Right cardiac atrium (tissue), 5 donors: Measurements from ENCODE around the gene SPDEF. TPM values are rescaled to one million over a fixed set of nuclear protein-coding genes. Genes with fewer than 3 reads are reported as not detected.

ENCODE experiments used
- ATAC-seq, 2 donors: fragments of 200-7000 bp; cut with Tn5 transposase; one replicate each; pipeline versions ENCODE4 v1.8.0 to v1.9.1; 2020; ENCODE audit warnings: moderate library complexity in 2 of 2, mild to moderate bottlenecking in 1 of 2
- DNase-seq, 3 donors: peaks; one replicate each; pipeline ENCODE4 v3.0.0-alpha.2; 2020
- H3K27ac ChIP-seq: one replicate; pipeline ENCODE4 v1.5.1; 2013; ENCODE audit warnings: mild to moderate bottlenecking, low read length, control low read depth, moderate library complexity
- H3K27me3 ChIP-seq: one replicate; pipeline ENCODE4 v1.6.1; 2013; ENCODE audit not compliant: control insufficient read depth, insufficient read depth
- H3K4me1 ChIP-seq: one replicate; pipeline ENCODE4 v1.6.1; 2013; ENCODE audit warnings: low read length; ENCODE audit not compliant: control insufficient read depth, insufficient read depth
- H3K4me3 ChIP-seq: one replicate; pipeline ENCODE4 v1.5.1; 2013; ENCODE audit warnings: low read length, control low read depth
- H3K9me3 ChIP-seq: one replicate; pipeline ENCODE4 v1.6.1; 2013; ENCODE audit warnings: low read length; ENCODE audit not compliant: control insufficient read depth
- WGBS: extraction: QIAGEN DNeasy Blood & Tissue Kit; methylation state at CpG from one replicate; pipeline ENCODE4 v1.1.7; 2013; 5-methylcytosine and 5-hydroxymethylcytosine counted together
- intact Hi-C, 4 donors: fragments of 100-400 bp; cut with DNase I; formaldehyde crosslinking; loops; one replicate each; pipeline versions ENCODE4 v1.11.0 to v1.14.0; 2022 to 2023
- long read RNA-seq, 4 donors: library from polyadenylated mRNA; unstranded; transcript quantifications; one replicate each; pipeline ENCODE4 v2.0.0, GENCODE V29; 2020 to 2021
- polyA plus RNA-seq: library from polyadenylated mRNA; stranded (reverse); fragments of 200-250 nt; gene quantifications from one replicate; pipeline ENCODE4 v1.2.3, GENCODE V29; 2013
- total RNA-seq, 4 donors: library from RNA; stranded (reverse); fragmentation: NEBNext Ultra II Directional; extraction: Animal tissue kit (Norgen Biotek cat#: 25700); gene quantifications; one replicate each; pipeline ENCODE4 v1.2.1, GENCODE V29; 2021
- donor health status: healthy with polysubstance abuse.
- donor health status: DM: no; HTN: yes; CAD: no.
- donor health status: DM: no; HTN: no; CAD: no.
- donor health status: DM: no; HTN: yes; CAD: no; lungs with severe emphysema.
- donor health status: DM: yes; HTN: yes; CAD: no.

SPDEF gene
- total RNA-seq (under 1 TPM in 2 of 4 donors, not detected in 2; 0.11 to 0.17 TPM), polyA plus RNA-seq (0.14 TPM)
- long read RNA-seq, donor 1 = 0 reads
- long read RNA-seq, donor 2 = 0 reads
- long read RNA-seq, donor 3 = 0 reads
- long read RNA-seq, donor 4 = 0 reads

DNA sequence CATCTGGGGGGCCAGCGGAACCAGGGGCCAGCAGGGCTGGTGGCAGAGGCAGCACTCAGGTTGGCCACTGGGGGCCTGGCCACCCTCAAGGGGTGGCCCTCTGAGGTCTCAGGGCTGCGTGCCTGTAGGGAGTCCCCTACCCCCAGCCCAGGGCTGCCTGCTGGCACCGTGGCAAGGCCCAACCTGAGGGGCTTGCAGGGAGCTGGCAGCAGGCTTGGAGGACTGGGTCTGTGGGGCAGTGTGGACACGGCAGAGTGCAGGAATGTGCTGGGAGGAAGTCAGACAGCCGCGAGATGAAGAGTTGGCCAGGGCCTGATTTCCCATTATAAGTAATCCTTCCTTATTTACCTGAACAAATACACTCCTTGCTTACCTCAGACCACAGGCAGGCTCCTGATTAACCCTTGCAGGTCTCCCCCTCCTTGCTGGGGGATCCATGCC is at the start of gene SPDEF:
SPDEF (minus strand) TSS at position 299 of the 441 bp plus-strand sequence. CDS start 11,874 bp downstream, outside the sequence.
- intact Hi-C loops = no loop called here
- H3K9me3 ChIP-seq = no peaks in the 10 kb centered on the region
- ATAC-seq (no peak), DNase-seq (no peak)
- H3K27me3 ChIP-seq = no peaks in the 10 kb centered on the region
- no peak within 1 kb of the TSS for H3K4me3 ChIP-seq
- H3K4me1 ChIP-seq = no peaks in the 10 kb centered on the region
- WGBS = 56% methylated on average over 6 of the region's 6 CpGs
- H3K27ac ChIP-seq = no peak within 1 kb of the TSS

- 96% methylated on average over 4 of the region's 4 CpGs for WGBS
These were observed 47.6 kb upstream of the SPDEF start for GRCh38 chr6:34603707-34604106.

DNA sequence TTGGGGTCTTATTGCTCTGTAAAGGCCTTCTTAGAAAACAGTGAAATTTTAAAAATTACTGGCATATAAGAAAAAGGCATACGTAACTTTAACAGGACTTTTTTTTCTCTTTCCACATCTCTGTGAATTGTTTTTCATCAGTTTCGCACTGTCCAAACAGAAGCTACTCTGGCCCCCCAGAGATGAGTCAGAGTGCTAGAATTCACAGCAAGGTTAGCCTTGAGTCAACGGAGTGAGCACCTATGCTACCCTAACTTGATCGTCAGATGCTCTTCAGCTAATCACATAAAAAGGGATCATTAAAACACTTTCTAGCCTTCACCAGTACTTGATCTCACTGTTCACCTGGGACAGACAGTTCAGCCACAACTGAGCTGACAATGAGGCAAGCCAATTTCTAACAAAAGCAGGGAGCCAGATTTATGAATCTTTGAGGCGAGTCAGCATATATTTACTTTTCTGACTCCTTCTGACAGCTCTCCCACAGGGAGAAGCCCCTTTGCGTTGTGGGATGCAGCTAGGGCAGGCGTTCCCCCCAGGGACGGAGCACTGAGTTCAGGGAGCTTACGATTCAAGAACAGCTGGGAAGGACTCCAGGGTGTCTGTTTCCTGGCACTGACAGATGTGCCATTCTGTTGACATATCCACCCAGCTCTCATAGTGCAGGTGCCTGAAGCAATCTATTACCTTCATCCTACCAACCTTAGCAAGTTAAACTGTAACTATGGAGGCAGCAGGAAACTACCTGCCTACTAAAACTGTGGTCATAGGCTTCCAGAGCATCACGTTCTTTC is 46.4 kb upstream of the SPDEF start:
- no peaks in the 10 kb centered on the region for H3K9me3 ChIP-seq
- H3K27me3 ChIP-seq = no peaks in the 10 kb centered on the region
- peak; percentile 30 to 32 for ATAC-seq
- H3K27ac ChIP-seq = no peak overlapping the region
- intact Hi-C loops = loop anchor here in 3 of 4 donors (5.0 to 10.0 kb wide), 4 partner anchors 70 to 408 kb away; partner anchors contain the start of genes PACSIN1 (in 3 of the 3) and RPS10 (in 1 of the 3)
- H3K4me1 ChIP-seq = peaks cover 15% of the 10 kb centered on the region
- 76% methylated on average over 10 of the region's 10 CpGs for WGBS
- no peak for DNase-seq
- H3K4me3 ChIP-seq = no peak overlapping the region

More at GRCh38 chr6:34603707-34604106, 47.6 kb upstream of the SPDEF start:
- intact Hi-C loops = loop anchor here in 3 of 4 donors (5.0 to 10.0 kb wide), 4 partner anchors 71 to 409 kb away; partner anchors contain the start of genes PACSIN1 (in 3 of the 3) and RPS10 (in 1 of the 3)
- ATAC-seq (no peak), DNase-seq (no peak)
- Histone ChIP-seq H3K4me3 (no peak overlapping the region), H3K27me3 (no peaks in the 10 kb centered on the region), H3K4me1 (peaks cover 10% of the 10 kb centered on the region), H3K9me3 (no peaks in the 10 kb centered on the region), H3K27ac (no peak overlapping the region)

DNA sequence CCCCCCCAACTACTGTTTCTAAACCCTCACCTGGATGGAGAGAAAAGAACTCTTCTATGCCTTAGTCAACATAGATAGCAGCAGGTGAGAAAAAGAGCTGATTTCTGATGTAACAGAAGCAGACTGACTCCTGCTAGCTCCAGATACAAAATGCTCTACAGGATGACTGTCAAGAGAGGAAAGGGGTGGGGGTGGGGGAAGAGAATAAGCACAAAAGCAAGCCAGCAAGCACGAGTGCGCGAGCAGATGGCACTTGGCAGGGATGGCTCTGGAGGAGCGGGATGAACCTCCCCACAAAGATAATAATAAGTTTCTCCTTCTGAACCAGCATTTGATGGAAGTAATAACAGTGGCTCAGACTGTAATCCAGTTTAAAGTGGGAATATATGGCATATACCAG is 45.6 kb upstream of the SPDEF start:
- intact Hi-C loops = loop anchor here in 3 of 4 donors (5.0 to 10.0 kb wide), 4 partner anchors 69 to 407 kb away; partner anchors contain the start of genes PACSIN1 (in 3 of the 3) and RPS10 (in 1 of the 3)
- peak in 2 of 3 donors; percentile 62 to 67 for DNase-seq
- Histone ChIP-seq H3K27me3 (no peaks in the 10 kb centered on the region), H3K27ac (peak overlapping the region; percentile 83), H3K4me1 (peaks cover 16% of the 10 kb centered on the region), H3K4me3 (no peak overlapping the region), H3K9me3 (no peaks in the 10 kb centered on the region)
- ATAC-seq = peak; percentile 50 to 59
- 39% methylated on average over 4 of the region's 4 CpGs for WGBS

GRCh38 chr6:34600796-34601195 is 44.7 kb upstream of the SPDEF start:
- no peaks in the 10 kb centered on the region for H3K27me3 ChIP-seq
- H3K4me1 ChIP-seq = peaks cover 18% of the 10 kb centered on the region
- WGBS = 79% methylated on average over 4 of the region's 4 CpGs
- intact Hi-C loops = loop anchor here in 3 of 4 donors (5.0 to 10.0 kb wide), 4 partner anchors 68 to 406 kb away; partner anchors contain the start of genes PACSIN1 (in 3 of the 3) and RPS10 (in 1 of the 3)
- no peaks in the 10 kb centered on the region for H3K9me3 ChIP-seq
- no peak for ATAC-seq
- no peak overlapping the region for H3K27ac ChIP-seq
- no peak for DNase-seq
- no peak overlapping the region for H3K4me3 ChIP-seq

DNA sequence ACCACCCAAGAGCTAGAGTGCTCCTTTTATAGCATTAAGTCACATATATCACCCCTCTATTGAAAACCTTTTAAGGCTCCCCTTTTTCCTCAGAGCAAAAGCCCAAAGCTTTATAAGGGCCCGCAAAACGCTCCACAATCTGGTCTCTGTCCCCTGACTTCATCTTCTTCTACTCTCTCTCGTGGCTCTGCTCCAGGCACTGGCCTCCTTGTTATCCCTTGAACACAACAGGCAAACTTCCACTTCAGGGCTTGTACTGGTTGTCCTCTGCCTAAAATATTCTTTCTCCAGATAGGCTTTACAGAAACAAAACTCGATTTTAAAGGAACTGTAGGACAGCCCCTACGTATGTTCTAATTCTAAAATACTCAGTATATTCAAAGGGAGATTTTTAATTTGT is 44.0 kb upstream of the SPDEF start:
- WGBS = 66% methylated on average over 5 of the region's 5 CpGs
- H3K27me3 ChIP-seq = no peaks in the 10 kb centered on the region
- no peaks in the 10 kb centered on the region for H3K9me3 ChIP-seq
- intact Hi-C loops = loop anchor here in 3 of 4 donors (5.0 to 10.0 kb wide), 4 partner anchors 68 to 405 kb away; partner anchors contain the start of genes PACSIN1 (in 3 of the 3) and RPS10 (in 1 of the 3)
- H3K4me3 ChIP-seq = no peak overlapping the region
- H3K27ac ChIP-seq = peak overlapping the region; percentile 66
- H3K4me1 ChIP-seq = peaks cover 18% of the 10 kb centered on the region
- DNase-seq (peak in 1 of 3 donors; percentile 77), ATAC-seq (peak; percentile 21 to 47)

DNA sequence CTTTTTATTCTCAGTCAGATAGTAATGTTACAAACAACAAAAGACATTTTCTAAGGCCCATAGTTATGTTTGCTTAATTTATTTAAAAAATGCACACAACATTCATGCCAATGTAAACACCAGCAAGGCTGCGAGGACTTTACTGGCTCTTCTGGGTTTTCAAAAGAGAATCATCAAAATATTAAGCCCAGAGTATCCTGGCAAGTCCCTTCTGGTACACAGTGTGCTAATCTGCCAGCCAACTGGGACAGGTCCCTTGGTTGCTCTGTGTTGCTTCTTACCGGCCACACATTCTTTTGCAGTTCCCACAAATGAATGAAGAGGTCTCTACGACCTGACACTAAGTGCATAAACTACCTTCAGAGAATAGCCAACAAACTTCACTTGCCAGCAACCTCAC is 42.6 kb upstream of the SPDEF start:
- 38% methylated on average over 3 of the region's 3 CpGs for WGBS

DNA sequence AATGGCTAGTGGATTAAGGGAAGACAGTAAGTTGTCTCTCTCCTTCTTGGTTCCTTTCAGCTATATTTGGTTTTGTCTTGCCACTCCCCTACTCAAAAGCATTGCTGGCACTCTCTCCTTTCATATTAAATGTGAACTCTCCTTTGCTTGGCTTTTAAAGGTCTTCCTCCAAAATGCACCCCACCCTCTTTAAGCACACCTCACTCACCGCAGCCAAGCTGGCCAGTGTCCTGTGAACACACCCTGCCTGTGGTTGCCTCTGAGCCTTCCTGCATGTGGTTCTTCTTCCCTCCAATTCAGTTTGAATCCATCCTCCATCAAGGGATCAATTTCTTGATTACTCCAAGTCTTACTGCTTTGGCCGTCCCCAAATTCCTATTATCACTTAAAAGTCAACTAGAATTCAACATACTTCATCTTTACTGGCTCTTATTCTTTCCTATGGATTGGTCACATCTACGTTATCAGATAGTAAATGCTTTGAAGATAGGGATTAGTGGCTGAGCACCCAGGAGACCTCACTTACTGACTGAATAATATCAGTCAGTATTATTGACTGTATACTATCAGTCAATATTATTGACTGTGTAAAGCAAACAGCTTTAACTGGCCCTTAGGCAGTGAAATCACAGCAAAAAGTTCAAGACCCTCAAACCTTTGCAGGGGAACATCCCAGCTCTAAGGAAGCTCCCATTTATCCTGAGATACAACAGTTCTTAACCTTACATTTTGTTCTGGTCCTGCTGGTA is 41.6 kb upstream of the SPDEF start:
- DNase-seq = no peak
- ATAC-seq = no peak
- H3K4me3 ChIP-seq = no peak overlapping the region
- no peaks in the 10 kb centered on the region for H3K9me3 ChIP-seq
- no peak overlapping the region for H3K27ac ChIP-seq
- intact Hi-C loops = loop anchor here in 1 of 4 donors (10.0 kb wide), 1 partner anchor 63 kb away; no protein-coding TSS in a partner anchor
- WGBS = 88% methylated on average over 3 of the region's 3 CpGs
- H3K4me1 ChIP-seq = peaks cover 24% of the 10 kb centered on the region
- no peaks in the 10 kb centered on the region for H3K27me3 ChIP-seq

More for the DNA sequence above, 42.6 kb upstream of the SPDEF start:
- ATAC-seq (peak; percentile 20 to 75), DNase-seq (no peak)
- Histone ChIP-seq H3K27ac (peak overlapping the region; percentile 36), H3K4me3 (no peak overlapping the region), H3K27me3 (no peaks in the 10 kb centered on the region), H3K4me1 (peaks cover 23% of the 10 kb centered on the region), H3K9me3 (no peaks in the 10 kb centered on the region)
- intact Hi-C loops = loop anchor here in 1 of 4 donors (10.0 kb wide), 1 partner anchor 64 kb away; no protein-coding TSS in a partner anchor

GRCh38 chr6:34596798-34597197 is 40.7 kb upstream of the SPDEF start:
- no peak overlapping the region for H3K27ac ChIP-seq
- 64% methylated on average over 1 of the region's 1 CpG for whole genome bisulfite sequencing
- H3K9me3 ChIP-seq = no peaks in the 10 kb centered on the region
- no peak overlapping the region for H3K4me3 ChIP-seq
- ATAC-seq (no peak), DNase-seq (no peak)
- intact Hi-C loops = loop anchor here in 1 of 4 donors (10.0 kb wide), 1 partner anchor 62 kb away; no protein-coding TSS in a partner anchor
- H3K4me1 ChIP-seq = peaks cover 27% of the 10 kb centered on the region
- no peaks in the 10 kb centered on the region for H3K27me3 ChIP-seq
